ENCODE data around the gene FOCAD.

The FOCAD gene

GRCh38 chr9:20683351-20684034, 566 bp upstream of the FOCAD start:
- DNase-seq: peak; percentile 76 to 80 (median 77)

- peak; percentile 36 to 83 (median 79) for DNase-seq
These were observed 1.0 kb downstream of the FOCAD start for GRCh38 chr9:20684875-20685696.

- no peak for DNase-seq
These were observed 1.7 kb downstream of the FOCAD start for GRCh38 chr9:20685769-20686168.

- no peak for DNase-seq
These were observed 5.8 kb downstream of the FOCAD start for GRCh38 chr9:20689833-20690232.

GRCh38 chr9:20692554-20692953, 8.5 kb downstream of the FOCAD start:
- no peak for DNase-seq

DNA sequence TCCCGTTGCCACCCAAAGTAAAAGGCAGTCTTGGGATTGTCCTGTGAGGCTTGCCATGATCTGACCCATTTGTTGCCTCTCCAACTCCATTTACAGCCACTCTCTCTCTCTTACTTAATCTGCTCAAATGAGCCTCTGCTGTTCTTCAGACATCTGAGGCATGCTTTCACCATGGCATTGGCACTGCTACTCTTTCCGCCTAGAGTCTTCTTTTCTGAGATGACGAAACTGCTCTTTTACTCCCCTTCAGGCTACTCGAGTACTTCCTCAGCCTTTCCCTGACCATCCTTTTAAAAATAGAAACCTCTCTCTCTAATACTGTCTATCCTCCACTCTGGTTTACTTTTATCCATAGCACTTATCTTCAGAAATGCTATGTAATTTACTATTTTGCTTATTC, 9.0 kb downstream of the FOCAD start:
- DNase-seq: peak in 1 of 3 donors; percentile 20

DNA sequence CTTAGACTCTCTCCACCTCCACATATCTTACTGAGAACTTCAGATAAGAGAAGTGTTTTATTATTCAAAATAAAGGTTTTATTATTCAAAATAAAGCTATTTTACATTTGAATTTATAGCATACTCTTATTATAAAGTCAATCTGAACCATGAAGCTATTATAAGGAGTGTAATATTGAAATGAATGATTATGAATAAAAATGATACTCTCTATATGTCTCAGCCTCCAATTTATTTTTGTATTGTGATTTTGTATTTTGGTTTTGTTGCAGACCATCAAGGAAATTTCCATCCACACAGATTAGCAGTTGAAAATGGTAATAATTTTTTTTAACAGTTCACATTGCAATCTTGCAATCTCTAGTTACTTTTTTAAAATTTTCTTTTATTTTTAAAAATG, 10.2 kb downstream of the FOCAD start:
- no peak for DNase-seq

GRCh38 chr9:20697021-20697719, 13.1 kb downstream of the FOCAD start:
- no peak for DNase-seq

- no peak for DNase-seq
These were observed 14.7 kb downstream of the FOCAD start for GRCh38 chr9:20698782-20699181.

GRCh38 chr9:20701060-20701459, 17.0 kb downstream of the FOCAD start:
- DNase-seq: no peak

GRCh38 chr9:20702570-20702969, 18.5 kb downstream of the FOCAD start:
- DNase-seq: no peak

DNA sequence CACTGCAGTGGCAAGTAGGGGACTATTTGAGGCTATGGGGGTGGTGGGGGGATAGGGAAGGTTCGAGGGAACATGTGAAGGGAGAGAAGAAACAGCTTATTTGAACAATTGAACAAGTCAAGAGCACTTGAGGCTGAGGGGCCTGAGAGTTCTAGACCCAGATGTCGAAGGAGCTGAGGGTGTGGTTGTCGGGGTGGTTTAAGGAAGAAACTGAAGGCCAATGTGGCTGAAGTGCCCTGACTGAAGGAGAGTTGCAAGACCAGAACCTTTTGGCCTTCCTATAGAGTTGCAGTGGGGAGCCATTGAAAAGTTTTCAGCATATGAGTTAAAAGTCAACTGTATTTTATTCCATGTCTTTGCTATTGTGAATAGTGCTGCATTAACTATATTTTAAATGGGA, 19.1 kb downstream of the FOCAD start:
- no peak for DNase-seq

DNA sequence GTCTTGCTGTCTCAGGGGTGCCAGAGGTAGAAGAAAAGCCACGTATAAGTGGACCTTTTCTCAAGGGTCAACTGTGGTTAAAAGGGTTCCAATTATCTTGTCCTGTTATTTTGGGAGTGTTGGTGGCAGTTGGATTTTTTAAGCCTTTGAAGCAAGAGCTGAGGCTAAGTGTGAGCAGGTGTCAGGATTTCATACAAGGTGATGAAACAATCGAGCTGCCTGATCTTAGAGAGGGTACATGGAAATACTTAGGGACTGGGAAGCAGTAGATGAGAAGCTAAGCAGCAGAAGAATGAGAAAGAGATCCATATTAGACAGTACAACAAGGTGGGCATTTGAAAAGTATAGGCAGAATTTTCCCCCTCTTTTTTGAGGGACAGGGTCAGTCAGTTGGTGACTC, 23.6 kb downstream of the FOCAD start:
- no peak for DNase-seq

- no peak for DNase-seq
These were observed 29.1 kb downstream of the FOCAD start for GRCh38 chr9:20713172-20713571.

GRCh38 chr9:20714442-20715415, 30.7 kb downstream of the FOCAD start:
- DNase-seq: no peak

DNA sequence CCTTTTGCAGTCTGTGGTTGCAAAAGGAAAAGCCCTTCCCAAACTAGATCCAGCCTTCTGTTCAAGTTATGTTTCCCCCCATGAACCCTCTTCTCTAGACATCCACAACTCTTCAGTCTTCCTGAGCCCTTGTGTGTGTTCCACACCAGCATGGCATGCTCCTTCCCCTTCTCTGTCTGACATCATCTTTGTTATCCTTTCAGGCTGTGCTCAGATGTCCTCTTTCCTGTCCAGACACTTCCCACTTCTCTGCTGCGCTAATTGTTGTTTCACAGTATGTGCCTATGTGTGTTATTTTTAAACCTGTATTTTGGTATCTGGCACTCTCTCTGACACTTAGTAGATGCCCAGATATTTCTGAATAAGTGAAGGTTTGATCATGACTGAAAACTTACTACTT, 38.2 kb downstream of the FOCAD start:
- peak; percentile 33 to 54 (median 34) for DNase-seq

- no peak for DNase-seq
These were observed 41.6 kb downstream of the FOCAD start for GRCh38 chr9:20725675-20726074.

- DNase-seq: no peak
These were observed 42.1 kb downstream of the FOCAD start for GRCh38 chr9:20726144-20726543.

- DNase-seq: no peak
These were observed 44.6 kb downstream of the FOCAD start for GRCh38 chr9:20728493-20729220.

GRCh38 chr9:20729523-20729922, 45.5 kb downstream of the FOCAD start:
- no peak for DNase-seq

GRCh38 chr9:20732118-20732517, 48.1 kb downstream of the FOCAD start:
- DNase-seq: no peak

GRCh38 chr9:20734275-20734674, 50.2 kb downstream of the FOCAD start:
- no peak for DNase-seq
